Esophagus squamous epithelium (tissue), 4 donors: ENCODE results near the gene COL23A1.

Source experiments
- POLR2A ChIP-seq, 4 donors: fragments of 450-650 bp; IDR thresholded peaks; one replicate each; pipeline ENCODE4 v1.6.1; 2017; ENCODE audit warnings: antibody characterized with exemption in 4 of 4, mild to moderate bottlenecking in 4 of 4, moderate library complexity in 3 of 4
- TF ChIP-seq, protein P1 (sequence below), 6 experiments: fragments of 450-650 bp in 4 of 6; fragments of 200-600 bp in 2 of 6; sonication (generic) in 2 of 6; IDR thresholded peaks; one replicate each; pipeline ENCODE4 v1.5.1; 2016 to 2019; ENCODE audit warnings: antibody characterized with exemption in 6 of 6, mild to moderate bottlenecking in 4 of 6, moderate library complexity in 4 of 6

DNA sequence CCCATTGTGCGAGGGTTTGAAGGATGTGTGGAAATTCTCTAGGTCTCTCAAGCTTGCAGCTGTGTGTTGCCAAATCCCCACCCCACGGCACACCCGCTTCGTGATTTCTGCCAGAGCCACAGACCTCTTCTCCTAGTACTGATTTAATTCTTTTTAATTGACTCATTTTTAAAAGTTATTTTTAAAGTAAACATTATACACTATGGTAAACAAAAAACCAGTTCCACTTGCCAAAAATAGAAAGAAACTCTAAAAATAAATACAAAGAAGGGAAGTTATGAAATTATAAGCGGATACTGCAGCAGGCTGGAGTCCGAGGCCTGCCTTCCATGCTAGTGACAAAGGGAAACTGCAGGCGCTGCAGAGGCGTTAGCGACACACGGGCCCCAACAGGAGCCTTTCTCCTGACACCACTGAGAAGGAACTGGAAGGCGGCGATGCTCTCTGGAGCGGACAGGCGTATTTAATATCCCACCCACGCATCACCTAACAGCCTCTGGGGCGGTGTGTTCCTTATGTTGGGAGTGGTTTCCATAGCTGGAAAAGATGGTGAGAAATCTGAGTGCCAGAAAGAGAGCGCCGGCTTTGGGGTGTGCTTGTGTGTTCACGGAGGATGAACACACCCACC lies 122.5 kb downstream of the COL23A1 start:
- TF ChIP-seq, protein P1, sequence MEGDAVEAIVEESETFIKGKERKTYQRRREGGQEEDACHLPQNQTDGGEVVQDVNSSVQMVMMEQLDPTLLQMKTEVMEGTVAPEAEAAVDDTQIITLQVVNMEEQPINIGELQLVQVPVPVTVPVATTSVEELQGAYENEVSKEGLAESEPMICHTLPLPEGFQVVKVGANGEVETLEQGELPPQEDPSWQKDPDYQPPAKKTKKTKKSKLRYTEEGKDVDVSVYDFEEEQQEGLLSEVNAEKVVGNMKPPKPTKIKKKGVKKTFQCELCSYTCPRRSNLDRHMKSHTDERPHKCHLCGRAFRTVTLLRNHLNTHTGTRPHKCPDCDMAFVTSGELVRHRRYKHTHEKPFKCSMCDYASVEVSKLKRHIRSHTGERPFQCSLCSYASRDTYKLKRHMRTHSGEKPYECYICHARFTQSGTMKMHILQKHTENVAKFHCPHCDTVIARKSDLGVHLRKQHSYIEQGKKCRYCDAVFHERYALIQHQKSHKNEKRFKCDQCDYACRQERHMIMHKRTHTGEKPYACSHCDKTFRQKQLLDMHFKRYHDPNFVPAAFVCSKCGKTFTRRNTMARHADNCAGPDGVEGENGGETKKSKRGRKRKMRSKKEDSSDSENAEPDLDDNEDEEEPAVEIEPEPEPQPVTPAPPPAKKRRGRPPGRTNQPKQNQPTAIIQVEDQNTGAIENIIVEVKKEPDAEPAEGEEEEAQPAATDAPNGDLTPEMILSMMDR (IDR thresholded peaks at IDR 0.05) = no peak
- TF ChIP-seq POLR2A (IDR thresholded peaks at IDR 0.05) = no peak
